ENCODE results near the gene CDC73. TPM values are rescaled to one million over a fixed set of nuclear protein-coding genes. Genes with fewer than 3 reads are reported as not detected.
"Not testable (repeated sequence)": the region's sequence is repeated elsewhere in the genome, so short reads cannot be mapped to it uniquely, and the experiment has no call there.

Gene CDC73
- total RNA-seq, 1 donor from 2014 or later, result 56.0 TPM

DNA sequence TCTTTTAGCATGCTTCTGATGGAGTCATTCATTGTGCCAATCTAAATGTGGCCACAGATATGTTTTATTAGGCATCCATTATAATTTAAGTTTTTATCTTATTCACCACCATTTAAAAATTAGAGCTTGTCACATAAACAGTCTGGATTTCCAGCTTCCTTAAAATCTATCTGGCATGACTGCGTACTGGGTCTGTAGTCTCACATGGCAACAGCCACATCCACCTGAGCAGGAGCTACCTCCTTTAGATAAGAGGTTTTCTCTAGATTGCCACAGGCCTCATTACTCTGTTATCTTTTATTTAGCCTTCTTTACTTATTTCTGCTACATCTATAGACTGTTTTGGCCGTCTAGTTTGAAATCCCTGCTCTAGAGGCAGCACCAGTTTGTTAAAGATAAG is 35.5 kb downstream of the CDC73 start:
- H3K36me3 Mint-ChIP-seq (ENCODE audit: low read depth), result peaks cover 19% of the 10 kb centered on the region
- DNase-seq, result no peak
- no peaks in the 10 kb centered on the region for H3K9me3 Mint-ChIP-seq
- no peak overlapping the region for H3K4me3 Mint-ChIP-seq
- H3K4me1 Mint-ChIP-seq, result peaks cover 11% of the 10 kb centered on the region
- H3K27ac Mint-ChIP-seq, result no peak overlapping the region
- H3K27me3 Mint-ChIP-seq, result no peaks in the 10 kb centered on the region
- intact Hi-C loops (cut with micrococcal nuclease), result no loop called here

DNA sequence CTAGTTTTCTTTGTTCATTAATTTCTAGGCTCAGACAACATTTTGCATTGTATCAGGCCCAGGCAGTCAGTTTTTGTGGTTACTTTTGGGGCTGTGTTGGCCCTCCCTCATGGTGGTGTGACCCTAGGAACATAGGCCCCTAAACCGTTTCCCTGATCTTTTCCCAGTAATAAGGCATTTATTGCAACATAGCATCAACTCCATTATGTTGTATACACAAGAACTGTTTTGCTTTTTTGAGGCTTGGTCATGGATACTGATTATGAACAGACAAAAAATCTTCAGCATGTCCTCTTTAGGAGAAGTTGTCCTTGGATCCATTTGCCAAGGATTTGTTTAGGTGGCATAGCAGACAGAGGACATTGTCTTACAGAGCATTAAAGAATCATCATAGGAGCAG is 54.3 kb downstream of the CDC73 start:
- no peaks in the 10 kb centered on the region for H3K27me3 Mint-ChIP-seq
- no peak overlapping the region for H3K4me3 Mint-ChIP-seq
- H3K27ac Mint-ChIP-seq, result no peak overlapping the region

DNA sequence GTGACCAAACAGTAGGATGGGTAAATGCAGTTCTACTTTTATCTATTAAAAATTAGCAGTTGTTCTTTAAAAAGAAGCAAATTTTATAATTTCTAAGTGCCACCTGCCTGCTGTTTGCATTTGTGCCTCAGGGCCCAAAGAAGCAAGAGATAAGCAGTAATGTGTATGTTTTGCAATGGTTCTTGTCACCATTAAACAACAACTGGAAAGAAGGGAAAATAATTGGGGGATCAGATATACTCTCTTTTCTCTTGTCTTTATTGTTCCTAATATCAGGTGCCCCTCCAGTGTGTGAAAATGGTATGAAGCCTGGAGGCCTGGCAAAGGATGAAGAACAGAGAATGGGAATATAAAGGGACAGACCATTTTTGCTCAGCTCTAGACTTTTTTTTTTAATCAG is 55.0 kb downstream of the CDC73 start:
- peaks cover 21% of the 10 kb centered on the region for H3K36me3 Mint-ChIP-seq (ENCODE audit: low read depth)
- intact Hi-C loops (cut with micrococcal nuclease), result no loop called here
- no peaks in the 10 kb centered on the region for H3K27me3 Mint-ChIP-seq

More for the DNA sequence above, 54.3 kb downstream of the CDC73 start:
- Mint-ChIP-seq H3K36me3 (ENCODE audit: low read depth) (peaks cover 24% of the 10 kb centered on the region), H3K9me3 (no peaks in the 10 kb centered on the region), H3K4me1 (peaks cover 6% of the 10 kb centered on the region)
- no peak for DNase-seq
- intact Hi-C loops (cut with micrococcal nuclease), result no loop called here

DNA sequence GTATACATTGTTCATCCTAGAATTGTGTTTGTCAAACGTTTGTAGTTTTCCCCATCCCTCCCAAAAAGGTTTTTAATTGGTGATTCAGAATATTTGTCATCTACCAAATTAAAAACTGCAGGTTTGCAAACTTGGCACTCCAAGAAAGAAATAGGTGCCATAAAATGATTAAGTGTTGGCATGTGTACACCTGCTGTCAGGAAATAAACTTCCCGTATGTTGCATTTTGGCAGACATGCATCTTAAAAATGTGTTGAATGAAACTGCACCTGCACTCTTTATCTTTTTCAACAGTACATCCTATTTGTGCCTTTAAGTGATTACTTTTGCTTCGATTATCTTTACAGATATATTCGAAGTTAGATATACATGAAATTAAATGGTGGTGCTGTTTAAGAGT is 57.3 kb downstream of the CDC73 start:
- Mint-ChIP-seq H3K27me3 (no peaks in the 10 kb centered on the region), H3K36me3 (ENCODE audit: low read depth) (peaks cover 12% of the 10 kb centered on the region), H3K4me3 (no peak overlapping the region), H3K27ac (no peak overlapping the region), H3K9me3 (no peaks in the 10 kb centered on the region), H3K4me1 (peaks cover 8% of the 10 kb centered on the region)
- no peak for DNase-seq
- intact Hi-C loops (cut with micrococcal nuclease), result no loop called here

More for the DNA sequence above, 55.0 kb downstream of the CDC73 start:
- no peak overlapping the region for H3K27ac Mint-ChIP-seq
- no peak overlapping the region for H3K4me3 Mint-ChIP-seq
- H3K4me1 Mint-ChIP-seq, result peaks cover 6% of the 10 kb centered on the region
- DNase-seq, result no peak
- H3K9me3 Mint-ChIP-seq, result no peaks in the 10 kb centered on the region

DNA sequence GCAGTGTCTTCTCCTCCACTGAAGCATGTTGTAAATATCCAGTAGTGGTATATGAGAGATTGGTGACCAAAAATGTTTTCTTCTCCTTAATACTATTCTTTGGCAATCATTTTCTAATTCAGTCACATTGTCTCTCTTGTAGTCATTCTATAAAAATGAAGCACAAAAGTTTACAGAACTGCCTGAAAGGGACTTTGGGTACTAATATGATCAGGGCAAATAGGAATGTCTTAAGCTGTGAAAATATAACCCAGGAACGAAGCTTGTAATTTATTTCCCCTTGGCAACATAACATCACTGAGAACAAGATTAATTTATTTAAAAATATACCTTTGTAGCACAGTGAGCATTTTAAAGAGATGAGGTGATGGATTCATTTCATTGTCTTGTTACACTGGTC is 59.7 kb downstream of the CDC73 start:
- intact Hi-C loops (cut with micrococcal nuclease), result loop anchor here (10.0 kb wide), 2 partner anchors 163 to 913 kb away; no protein-coding TSS in a partner anchor
- H3K36me3 Mint-ChIP-seq (ENCODE audit: low read depth), result peaks cover 6% of the 10 kb centered on the region
- no peak for DNase-seq
- no peaks in the 10 kb centered on the region for H3K9me3 Mint-ChIP-seq
- H3K4me1 Mint-ChIP-seq, result peaks cover 23% of the 10 kb centered on the region
- no peaks in the 10 kb centered on the region for H3K27me3 Mint-ChIP-seq
- no peak overlapping the region for H3K27ac Mint-ChIP-seq
- no peak overlapping the region for H3K4me3 Mint-ChIP-seq

DNA sequence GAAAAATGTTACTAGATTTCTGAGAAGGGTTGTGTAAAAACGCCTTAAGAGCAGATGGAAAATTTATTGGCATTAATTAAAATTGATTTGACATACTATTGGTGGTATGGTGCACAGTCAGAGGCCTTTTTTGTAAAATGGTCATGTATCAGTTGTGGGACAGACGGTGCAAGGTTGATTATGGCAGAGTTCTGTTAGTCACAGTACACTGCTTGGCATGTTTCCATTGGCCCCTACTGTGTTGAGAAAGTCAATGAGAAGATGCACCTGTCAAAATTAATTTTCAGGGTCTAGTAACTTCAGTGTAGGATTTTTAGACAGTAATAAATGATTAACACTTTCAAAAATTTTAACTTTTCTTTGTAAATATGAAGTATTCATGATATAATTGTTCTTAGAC is 60.2 kb downstream of the CDC73 start:
- no peaks in the 10 kb centered on the region for H3K9me3 Mint-ChIP-seq
- intact Hi-C loops (cut with micrococcal nuclease), result loop anchor here (10.0 kb wide), 2 partner anchors 163 to 913 kb away; no protein-coding TSS in a partner anchor
- no peak for DNase-seq
- H3K4me3 Mint-ChIP-seq, result no peak overlapping the region
- H3K27ac Mint-ChIP-seq, result no peak overlapping the region
- H3K27me3 Mint-ChIP-seq, result no peaks in the 10 kb centered on the region
- H3K36me3 Mint-ChIP-seq (ENCODE audit: low read depth), result peaks cover 3% of the 10 kb centered on the region
- H3K4me1 Mint-ChIP-seq, result peaks cover 25% of the 10 kb centered on the region

DNA sequence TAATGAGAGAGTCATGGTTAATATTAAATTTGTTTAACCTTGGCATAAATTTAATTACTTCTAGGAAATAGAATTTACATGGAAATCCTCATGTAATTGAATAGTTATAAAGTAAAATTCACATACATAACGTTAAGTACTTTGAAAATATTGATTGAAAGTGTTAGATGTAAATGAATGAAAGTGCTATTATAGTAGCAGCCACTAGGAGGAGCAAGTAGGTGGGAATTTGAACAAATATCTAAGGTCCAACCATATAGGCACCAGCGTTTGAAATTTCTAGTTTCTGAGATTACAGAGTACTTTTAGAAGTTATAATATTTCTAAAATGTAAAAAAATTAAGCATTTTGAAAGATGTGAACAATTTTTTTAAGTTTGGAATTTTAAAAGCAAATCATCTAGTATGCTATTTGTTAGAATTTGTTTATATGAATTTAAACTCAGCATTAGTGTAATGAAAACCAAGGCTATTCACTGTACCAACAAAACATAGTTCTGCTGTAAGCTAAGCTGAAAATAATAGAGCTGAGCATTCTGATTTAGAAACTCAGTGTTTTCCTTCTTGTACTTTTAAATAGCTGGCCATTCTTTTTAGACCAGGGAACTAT is 61.3 kb downstream of the CDC73 start:
- intact Hi-C loops (cut with micrococcal nuclease), result loop anchor here (1.0 to 10.0 kb wide), 3 partner anchors 162 to 1112 kb away; no protein-coding TSS in a partner anchor
- H3K36me3 Mint-ChIP-seq (ENCODE audit: low read depth), result no peaks in the 10 kb centered on the region
- H3K9me3 Mint-ChIP-seq, result no peaks in the 10 kb centered on the region
- no peak overlapping the region for H3K27ac Mint-ChIP-seq
- H3K27me3 Mint-ChIP-seq, result no peaks in the 10 kb centered on the region
- H3K4me3 Mint-ChIP-seq, result no peak overlapping the region
- DNase-seq, result peak; percentile 76
- peaks cover 23% of the 10 kb centered on the region for H3K4me1 Mint-ChIP-seq

DNA sequence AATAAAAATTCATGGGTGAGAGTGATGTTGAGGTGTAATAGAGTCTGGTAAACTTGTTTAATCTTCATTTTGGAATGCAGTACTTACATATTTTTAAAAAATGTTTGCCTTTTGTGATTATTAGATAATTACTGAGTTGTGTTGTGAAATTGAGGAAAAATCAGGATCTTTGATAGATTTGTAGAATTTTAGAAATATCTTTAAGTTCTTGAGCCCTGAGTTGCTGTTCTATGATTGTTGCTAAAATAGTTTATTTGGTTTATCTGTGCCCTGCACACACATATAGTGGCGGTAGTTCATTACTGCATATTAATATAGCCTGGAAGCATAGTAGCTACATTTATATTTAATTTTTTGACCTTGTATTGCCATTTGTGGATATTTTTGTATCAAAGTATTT is 62.9 kb downstream of the CDC73 start:
- H3K27ac Mint-ChIP-seq, result no peak overlapping the region
- H3K4me3 Mint-ChIP-seq, result peak overlapping the region; percentile 37
- peaks cover 26% of the 10 kb centered on the region for H3K4me1 Mint-ChIP-seq
- H3K9me3 Mint-ChIP-seq, result no peaks in the 10 kb centered on the region
- no peak for DNase-seq
- H3K36me3 Mint-ChIP-seq (ENCODE audit: low read depth), result no peaks in the 10 kb centered on the region
- intact Hi-C loops (cut with micrococcal nuclease), result loop anchor here (10.0 kb wide), 2 partner anchors 160 to 910 kb away; no protein-coding TSS in a partner anchor
- no peaks in the 10 kb centered on the region for H3K27me3 Mint-ChIP-seq

DNA sequence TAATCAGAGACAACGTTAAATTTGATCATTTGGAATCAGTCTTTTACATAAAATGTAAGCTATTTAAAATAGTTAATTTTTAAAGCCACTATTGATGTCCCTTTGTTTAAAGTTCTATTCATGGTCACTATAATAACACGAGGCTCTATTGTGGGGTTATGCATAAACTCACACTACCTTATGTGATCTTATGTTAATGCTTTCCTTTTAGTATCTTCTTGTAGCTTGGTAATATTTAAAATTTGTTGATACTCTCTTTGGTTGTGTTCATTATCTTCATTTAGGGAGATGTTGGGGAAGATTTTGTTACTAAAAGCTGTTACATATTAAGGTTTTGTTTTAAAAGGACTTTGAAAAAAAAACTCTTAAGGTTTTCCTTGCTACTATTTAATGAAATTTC is 63.4 kb downstream of the CDC73 start:
- H3K36me3 Mint-ChIP-seq (ENCODE audit: low read depth), result no peaks in the 10 kb centered on the region

DNA sequence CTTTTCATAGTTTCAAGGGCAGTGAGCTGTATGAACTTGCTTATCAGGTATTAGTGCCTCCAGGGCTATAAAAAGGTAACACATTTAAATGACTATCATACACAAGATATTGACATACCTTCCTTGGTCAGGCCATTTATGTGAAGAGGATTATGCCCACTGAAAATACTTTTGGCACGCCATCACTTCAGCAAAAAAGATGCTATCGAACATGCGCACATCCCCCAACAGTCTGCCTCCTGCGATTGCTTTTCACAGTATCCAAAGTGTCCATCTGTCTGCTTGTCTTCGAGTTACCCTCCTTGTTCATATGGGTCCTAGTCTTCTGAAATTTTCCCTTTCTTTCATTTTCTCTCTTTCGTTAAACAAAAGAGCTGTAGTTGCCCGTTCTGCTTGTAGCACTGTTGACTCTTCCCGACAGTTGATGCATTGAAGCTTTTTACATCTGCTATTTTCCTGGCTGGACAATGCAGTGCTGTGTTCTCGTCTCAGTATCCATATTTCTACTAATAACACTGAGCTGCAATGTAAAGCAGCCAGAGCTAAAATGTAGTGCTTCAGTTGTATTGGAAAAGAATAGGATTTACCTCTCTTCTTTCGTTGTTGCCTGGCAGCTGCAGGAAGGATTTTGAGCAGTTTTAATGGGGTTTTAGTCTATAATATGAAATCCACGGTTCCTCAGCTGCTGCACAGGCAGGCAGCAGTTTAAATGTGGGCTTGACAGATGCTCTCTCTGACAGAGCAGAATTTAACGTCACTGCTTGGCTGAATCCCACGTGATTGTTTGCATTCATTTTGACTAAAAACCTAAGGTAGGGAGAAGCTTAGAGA is 64.3 kb downstream of the CDC73 start, which contains the start of gene B3GALT2:
B3GALT2 (minus strand) TSS at position 713 of the 831 bp plus-strand sequence. CDS start 5,051 bp downstream, outside the sequence.
- Mint-ChIP-seq H3K36me3 (ENCODE audit: low read depth) (peaks cover 3% of the 10 kb centered on the region), H3K9me3 (no peaks in the 10 kb centered on the region), H3K4me1 (peaks cover 29% of the 10 kb centered on the region), H3K27me3 (no peaks in the 10 kb centered on the region), H3K27ac (no peak within 1 kb of the TSS), H3K4me3 (peak within 1 kb of the TSS; percentile 69)
- intact Hi-C loops (cut with micrococcal nuclease), result loop anchor here (10.0 kb wide), 2 partner anchors 159 to 909 kb away; no protein-coding TSS in a partner anchor
- DNase-seq, result peak; percentile 68

More for the DNA sequence above, 63.4 kb downstream of the CDC73 start:
- intact Hi-C loops (cut with micrococcal nuclease), result loop anchor here (10.0 kb wide), 2 partner anchors 160 to 910 kb away; no protein-coding TSS in a partner anchor
- no peaks in the 10 kb centered on the region for H3K9me3 Mint-ChIP-seq
- H3K4me1 Mint-ChIP-seq, result peaks cover 27% of the 10 kb centered on the region
- DNase-seq, result no peak
- H3K27me3 Mint-ChIP-seq, result no peaks in the 10 kb centered on the region
- H3K27ac Mint-ChIP-seq, result no peak overlapping the region
- H3K4me3 Mint-ChIP-seq, result peak overlapping the region; percentile 69

DNA sequence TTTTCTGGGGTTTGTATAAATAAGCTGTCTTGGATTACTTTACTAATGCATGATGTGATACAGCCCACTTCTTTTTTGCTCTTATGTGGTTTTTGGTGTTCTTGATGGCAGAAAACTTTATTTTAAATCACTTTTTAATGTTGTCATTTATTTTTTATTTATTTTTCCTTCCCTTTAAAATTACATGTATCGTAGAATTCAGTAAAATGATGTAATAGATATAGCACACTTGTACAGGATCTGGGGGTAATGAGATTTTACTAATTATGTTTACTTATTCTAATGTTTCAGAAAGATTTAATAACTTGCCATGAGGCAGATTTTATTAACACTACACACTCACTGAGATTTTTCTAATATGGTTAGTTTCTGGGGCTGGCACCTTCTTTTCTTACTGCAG is 65.3 kb downstream of the CDC73 start:
- Mint-ChIP-seq H3K36me3 (ENCODE audit: low read depth) (peaks cover 8% of the 10 kb centered on the region), H3K27ac (no peak overlapping the region), H3K27me3 (no peaks in the 10 kb centered on the region), H3K9me3 (no peaks in the 10 kb centered on the region), H3K4me1 (peaks cover 29% of the 10 kb centered on the region), H3K4me3 (no peak overlapping the region)
- intact Hi-C loops (cut with micrococcal nuclease), result loop anchor here (10.0 kb wide), 2 partner anchors 158 to 908 kb away; no protein-coding TSS in a partner anchor
- DNase-seq, result no peak

DNA sequence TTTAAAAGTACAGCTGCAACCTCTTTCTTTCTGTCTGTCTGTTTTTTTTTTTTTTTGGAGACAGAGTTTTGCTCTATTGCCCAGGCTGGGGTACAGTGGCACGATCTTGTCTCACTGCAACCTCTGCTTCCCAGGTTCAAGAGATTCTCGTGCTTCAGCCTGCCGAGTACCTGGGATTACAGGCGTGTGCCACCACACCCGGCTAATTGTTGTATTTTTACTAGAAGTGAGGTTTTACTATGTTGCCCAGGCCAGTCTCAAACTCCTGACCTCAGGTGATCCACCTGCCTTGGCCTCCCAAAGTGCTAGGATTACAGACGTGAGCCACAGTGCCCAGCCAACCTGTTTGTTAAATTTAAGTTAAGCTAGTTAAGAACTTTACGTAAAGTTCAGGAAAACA is 67.1 kb downstream of the CDC73 start:
- not testable (repeated sequence) for DNase-seq, H3K4me3 Mint-ChIP-seq, H3K9me3 Mint-ChIP-seq, H3K27ac Mint-ChIP-seq, H3K27me3 Mint-ChIP-seq
- peaks cover 24% of the 10 kb centered on the region for H3K4me1 Mint-ChIP-seq
- H3K36me3 Mint-ChIP-seq (ENCODE audit: low read depth), result peaks cover 23% of the 10 kb centered on the region
- intact Hi-C loops (cut with micrococcal nuclease), result loop anchor here (10.0 kb wide), 2 partner anchors 156 to 906 kb away; no protein-coding TSS in a partner anchor

DNA sequence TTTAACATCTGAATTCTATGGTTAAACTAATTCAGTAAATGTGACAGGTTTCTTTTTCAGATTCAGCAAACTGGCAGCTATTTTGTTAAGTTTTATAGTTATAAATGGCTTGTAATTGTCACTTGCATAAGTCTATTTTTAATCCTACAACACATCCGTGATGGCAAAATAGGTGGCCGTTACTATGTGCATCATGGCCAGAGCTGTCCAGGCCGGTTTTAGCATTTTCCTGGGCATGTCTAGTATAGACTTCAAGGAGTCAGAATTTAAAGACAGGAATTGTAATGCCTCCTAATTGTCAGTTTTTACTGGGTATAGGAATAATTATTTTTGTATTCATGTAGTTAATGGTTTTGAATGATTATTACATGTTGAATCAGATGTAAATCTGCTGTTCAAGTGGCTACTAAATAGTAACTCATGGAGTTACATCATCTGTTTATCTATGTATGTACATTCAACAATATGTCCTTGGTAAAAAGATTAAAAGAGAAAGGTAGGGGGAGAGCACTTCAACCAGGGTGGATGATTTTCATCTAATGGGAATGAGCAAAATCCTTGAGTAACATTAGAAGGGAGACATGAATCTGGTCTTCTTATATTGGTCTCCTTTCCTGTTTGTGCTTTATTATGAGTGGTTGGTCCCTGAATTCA is 67.7 kb downstream of the CDC73 start:
- peaks cover 21% of the 10 kb centered on the region for H3K4me1 Mint-ChIP-seq
- no peaks in the 10 kb centered on the region for H3K27me3 Mint-ChIP-seq
- H3K9me3 Mint-ChIP-seq, result no peaks in the 10 kb centered on the region
- peaks cover 27% of the 10 kb centered on the region for H3K36me3 Mint-ChIP-seq (ENCODE audit: low read depth)
- no peak for DNase-seq
- no peak overlapping the region for H3K27ac Mint-ChIP-seq
- intact Hi-C loops (cut with micrococcal nuclease), result loop anchor here (10.0 kb wide), 2 partner anchors 155 to 905 kb away; no protein-coding TSS in a partner anchor
- no peak overlapping the region for H3K4me3 Mint-ChIP-seq

Measured in activated CD4-positive, alpha-beta T cell treated with anti-CD3 and anti-CD28 coated beads, Interleukin-2, amount 10 ng/mL, durations not matched to agents 24 days and 14 days (primary cell).